NCI-H146 (cell line): ENCODE measurements around the gene IFNK.
A peak's percentile ranks its signal among the peaks of the same experiment; 100 is the strongest.

Source experiments
- DNase-seq: peaks from one replicate; lab custom pipeline; 2025; lab: John Stamatoyannopoulos, UW

IFNK gene

DNA sequence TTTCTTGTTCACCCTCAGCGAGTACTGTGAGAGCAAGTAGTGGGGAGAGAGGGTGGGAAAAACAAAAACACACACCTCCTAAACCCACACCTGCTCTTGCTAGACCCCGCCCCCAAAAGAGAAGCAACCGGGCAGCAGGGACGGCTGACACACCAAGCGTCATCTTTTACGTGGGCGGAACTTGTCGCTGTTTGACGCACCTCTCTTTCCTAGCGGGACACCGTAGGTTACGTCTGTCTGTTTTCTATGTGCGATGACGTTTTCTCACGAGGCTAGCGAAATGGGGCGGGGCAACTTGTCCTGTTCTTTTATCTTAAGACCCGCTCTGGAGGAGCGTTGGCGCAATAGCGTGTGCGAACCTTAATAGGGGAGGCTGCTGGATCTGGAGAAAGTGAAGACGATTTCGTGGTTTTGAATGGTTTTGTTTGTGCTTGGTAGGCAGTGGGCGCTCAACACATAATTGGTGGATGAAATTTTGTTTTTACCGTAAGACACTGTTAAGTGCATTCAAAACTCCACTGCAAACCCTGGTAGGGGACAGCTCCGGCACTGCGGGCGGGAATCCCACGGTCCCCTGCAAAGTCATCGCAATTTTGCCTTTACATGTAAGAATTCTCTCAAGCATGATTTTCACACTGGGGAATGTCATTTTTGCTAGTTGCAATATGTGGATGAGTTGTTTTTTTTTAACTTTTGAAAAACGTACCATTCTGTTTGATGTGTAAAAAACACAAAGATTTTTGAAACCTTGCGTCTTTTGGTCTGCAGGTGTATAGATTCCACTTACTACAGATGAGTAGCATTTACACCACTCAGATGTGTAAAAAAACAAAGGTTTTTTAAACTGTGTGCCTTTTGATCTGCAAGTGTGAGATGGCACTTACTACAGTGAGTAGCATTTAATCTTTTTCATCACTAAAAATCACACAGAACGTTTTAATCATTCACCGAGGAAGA lies 49.8 kb downstream of the IFNK start:
- DNase-seq = peak; percentile 100
